Effector memory CD4-positive, alpha-beta T cell (primary cell): Measurements from ENCODE around the gene PTPRU.

Experiments
- DNase-seq, 3 donors: peaks; one replicate each; pipeline ENCODE4 v3.0.0-alpha.2; 2020
- H3K27ac ChIP-seq: 2 replicates; pipeline ENCODE4 v1.7.0; 2013; ENCODE audit warnings: mild to moderate bottlenecking, low read length, moderate library complexity; ENCODE audit not compliant: insufficient read depth, poor library complexity, severe bottlenecking
- H3K27me3 ChIP-seq: replicated peaks from 2 replicates; pipeline ENCODE4 v1.7.0; 2013; ENCODE audit warnings: mild to moderate bottlenecking, low read length; ENCODE audit not compliant: insufficient read depth, control insufficient read depth, poor library complexity, severe bottlenecking
- H3K36me3 ChIP-seq: 2 replicates; pipeline ENCODE4 v1.7.0; 2013; ENCODE audit warnings: mild to moderate bottlenecking, low read length, moderate library complexity; ENCODE audit not compliant: control insufficient read depth, insufficient read depth
- H3K4me1 ChIP-seq: 2 replicates; pipeline ENCODE4 v1.7.0; 2013; ENCODE audit warnings: low read length, mild to moderate bottlenecking; ENCODE audit not compliant: control insufficient read depth, insufficient read depth, poor library complexity, severe bottlenecking
- H3K4me3 ChIP-seq: 2 replicates; pipeline ENCODE4 v1.7.0; 2013; ENCODE audit warnings: low read length, low read depth, mild to moderate bottlenecking; ENCODE audit not compliant: insufficient read depth, poor library complexity, severe bottlenecking
- H3K9me3 ChIP-seq: 2 replicates; pipeline ENCODE4 v1.7.0; 2013; ENCODE audit warnings: mild to moderate bottlenecking, low read length, moderate library complexity; ENCODE audit not compliant: control insufficient read depth

PTPRU gene

GRCh38 chr1:29327223-29327935, 91.1 kb downstream of the PTPRU start:
- Histone ChIP-seq H3K4me1 (no peaks in the 10 kb centered on the region), H3K9me3 (no peaks in the 10 kb centered on the region), H3K27ac (no peak overlapping the region), H3K4me3 (no peak overlapping the region), H3K36me3 (no peaks in the 10 kb centered on the region), H3K27me3 (no peaks in the 10 kb centered on the region)
- no peak for DNase-seq

DNA sequence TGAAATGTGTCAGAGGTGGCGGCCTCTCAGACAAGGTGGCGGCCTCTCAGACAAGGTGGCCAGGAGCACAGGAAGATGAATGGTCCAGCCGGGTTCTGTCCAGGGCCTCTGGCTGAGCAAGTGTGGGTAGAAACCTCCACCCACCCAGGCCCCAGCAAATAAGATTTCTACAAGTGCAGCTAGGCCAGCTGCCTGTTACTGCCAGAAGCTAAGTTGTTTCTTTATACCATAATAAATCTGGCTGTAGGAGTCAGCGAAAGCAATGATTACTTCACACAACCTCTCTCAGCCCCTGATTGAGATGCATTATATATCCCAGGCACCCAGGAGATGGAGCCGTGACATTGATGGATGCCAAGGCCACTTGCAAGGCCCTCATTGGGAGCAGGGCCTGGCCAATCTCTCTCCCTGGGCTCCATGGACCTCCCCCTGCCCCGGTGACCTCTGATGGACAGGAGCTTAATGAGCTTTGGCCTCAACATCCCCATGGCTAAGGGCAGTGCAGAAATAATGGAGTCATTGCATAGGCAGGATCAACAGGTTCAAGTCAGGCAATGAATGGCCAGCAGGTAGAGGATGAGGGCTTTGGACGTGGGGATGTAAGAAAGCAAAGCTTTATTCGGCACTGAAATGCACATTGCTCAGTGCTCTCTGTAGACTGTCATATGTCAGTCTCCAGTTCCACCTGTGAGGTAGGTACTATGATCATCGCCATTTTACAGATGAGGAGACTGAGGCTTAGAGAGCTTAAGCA, 92.9 kb downstream of the PTPRU start:
- DNase-seq: no peak
- H3K27ac ChIP-seq: no peak overlapping the region
- H3K9me3 ChIP-seq: no peaks in the 10 kb centered on the region
- H3K4me1 ChIP-seq: no peaks in the 10 kb centered on the region
- no peaks in the 10 kb centered on the region for H3K27me3 ChIP-seq
- no peaks in the 10 kb centered on the region for H3K36me3 ChIP-seq
- H3K4me3 ChIP-seq: no peak overlapping the region

DNA sequence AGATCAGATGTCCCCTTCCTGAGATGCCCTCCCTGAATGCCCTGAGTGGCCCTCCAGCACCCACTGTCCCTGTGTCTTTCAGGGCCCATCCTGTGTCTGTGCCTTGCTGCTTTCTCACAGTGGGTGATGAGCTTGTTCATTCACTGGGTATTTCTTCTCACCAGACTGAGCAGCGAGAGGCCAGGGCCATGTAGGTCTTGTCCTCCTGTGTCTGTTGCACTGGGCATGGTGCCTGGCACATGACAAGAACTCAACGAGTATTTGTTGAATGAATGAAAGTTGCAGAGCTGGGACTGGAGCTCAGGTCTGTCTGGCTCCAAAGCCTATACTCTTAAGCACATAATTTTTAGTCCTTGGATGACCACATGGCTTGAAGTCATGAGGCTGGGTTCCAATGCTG, 93.8 kb downstream of the PTPRU start:
- Histone ChIP-seq H3K27ac (no peak overlapping the region), H3K4me3 (no peak overlapping the region), H3K4me1 (no peaks in the 10 kb centered on the region), H3K9me3 (no peaks in the 10 kb centered on the region), H3K36me3 (no peaks in the 10 kb centered on the region), H3K27me3 (no peaks in the 10 kb centered on the region)
- no peak for DNase-seq

DNA sequence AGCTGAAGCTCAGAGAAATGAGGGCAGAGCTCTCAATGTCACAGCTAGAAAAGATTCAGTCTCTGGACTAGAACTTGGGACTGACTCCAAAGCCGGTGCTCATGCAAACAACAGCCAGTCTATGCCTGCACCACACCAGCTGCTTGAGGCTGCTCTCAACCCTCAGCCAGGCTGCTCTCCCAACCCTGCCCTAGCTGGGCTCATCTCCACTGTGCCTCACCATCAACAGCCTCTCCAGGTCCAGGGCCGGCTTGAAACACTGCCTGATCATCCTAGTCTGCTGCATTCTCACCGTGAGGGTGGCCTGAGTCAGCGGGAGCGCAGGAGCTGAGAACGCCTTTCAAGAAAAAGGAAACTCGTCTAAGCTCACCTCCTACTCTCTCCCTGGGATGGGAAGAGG, 94.5 kb downstream of the PTPRU start:
- no peak for DNase-seq
- H3K4me1 ChIP-seq: no peaks in the 10 kb centered on the region

DNA sequence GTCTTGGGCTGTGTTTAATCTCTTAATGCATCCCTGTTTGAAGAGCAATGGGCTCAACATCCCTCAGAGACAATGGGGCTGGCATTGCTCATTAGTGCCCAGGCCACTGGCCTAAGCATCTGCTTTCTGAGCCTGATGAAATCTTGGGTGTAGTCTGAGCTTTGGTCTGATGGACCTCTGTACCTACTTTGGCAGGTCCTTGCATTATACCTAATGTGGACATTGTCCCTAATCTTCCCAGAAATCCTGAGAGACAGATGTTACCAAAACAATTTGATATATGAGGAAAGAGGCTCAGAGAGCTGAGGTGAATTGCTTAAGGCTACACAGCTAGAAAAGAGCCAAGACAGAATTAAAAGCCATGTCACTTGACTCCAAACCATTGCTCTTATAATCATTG, 95.0 kb downstream of the PTPRU start:
- no peak for DNase-seq
- Histone ChIP-seq H3K27ac (no peak overlapping the region), H3K4me1 (no peaks in the 10 kb centered on the region), H3K9me3 (no peaks in the 10 kb centered on the region), H3K36me3 (no peaks in the 10 kb centered on the region), H3K27me3 (no peaks in the 10 kb centered on the region), H3K4me3 (no peak overlapping the region)

More for the DNA sequence above, 94.5 kb downstream of the PTPRU start:
- Histone ChIP-seq H3K27ac (no peak overlapping the region), H3K36me3 (no peaks in the 10 kb centered on the region), H3K4me3 (no peak overlapping the region), H3K9me3 (no peaks in the 10 kb centered on the region), H3K27me3 (no peaks in the 10 kb centered on the region)

DNA sequence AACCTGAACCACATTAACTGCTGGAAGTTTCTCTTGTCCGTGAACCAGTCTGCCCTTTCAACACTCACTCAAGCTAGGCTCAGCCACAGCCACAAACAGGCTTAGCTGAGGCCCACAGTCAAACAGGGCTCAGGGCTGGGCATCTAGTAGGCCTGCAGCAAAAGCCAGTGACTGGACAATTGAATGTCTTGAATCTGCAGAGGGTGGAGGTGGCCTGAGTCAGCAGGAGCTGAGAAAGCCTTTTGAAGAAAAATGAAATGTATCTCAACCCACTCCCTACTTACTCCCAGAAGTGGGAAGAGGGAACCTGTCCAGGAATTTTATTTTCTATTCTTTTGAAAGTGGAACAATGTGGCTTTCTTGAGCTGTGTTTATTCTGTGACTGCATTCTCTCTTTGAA, 95.4 kb downstream of the PTPRU start:
- no peak for DNase-seq
- H3K9me3 ChIP-seq: no peaks in the 10 kb centered on the region
- no peak overlapping the region for H3K27ac ChIP-seq
- H3K4me1 ChIP-seq: no peaks in the 10 kb centered on the region
- H3K4me3 ChIP-seq: no peak overlapping the region
- H3K36me3 ChIP-seq: no peaks in the 10 kb centered on the region
- no peaks in the 10 kb centered on the region for H3K27me3 ChIP-seq

GRCh38 chr1:29332204-29332603, 95.9 kb downstream of the PTPRU start:
- H3K27ac ChIP-seq: no peak overlapping the region
- DNase-seq: no peak

DNA sequence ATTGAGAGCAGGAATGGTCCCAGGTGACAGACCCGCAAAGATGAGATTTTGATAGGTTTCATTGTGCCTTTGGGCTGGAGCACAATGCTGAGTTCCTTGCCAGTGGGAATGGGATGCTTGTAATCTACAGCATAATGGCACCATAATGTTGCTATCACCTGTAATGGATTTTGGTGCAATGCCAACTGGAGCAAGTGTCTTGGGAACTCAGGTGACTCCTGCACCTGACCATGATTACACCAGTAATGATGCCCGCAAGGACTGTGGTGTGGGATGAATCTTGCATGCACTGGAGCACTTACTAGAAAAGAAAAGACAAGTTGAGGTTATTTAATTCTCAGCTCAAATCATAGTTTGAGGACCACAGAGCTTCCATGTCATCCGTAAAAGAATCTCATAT, 96.7 kb downstream of the PTPRU start:
- no peak overlapping the region for H3K27ac ChIP-seq

More at GRCh38 chr1:29332204-29332603, 95.9 kb downstream of the PTPRU start:
- Histone ChIP-seq H3K4me1 (no peaks in the 10 kb centered on the region), H3K9me3 (no peaks in the 10 kb centered on the region), H3K4me3 (no peak overlapping the region), H3K27me3 (no peaks in the 10 kb centered on the region), H3K36me3 (no peaks in the 10 kb centered on the region)

GRCh38 chr1:29335573-29335972, 99.3 kb downstream of the PTPRU start:
- no peaks in the 10 kb centered on the region for H3K36me3 ChIP-seq
- no peaks in the 10 kb centered on the region for H3K27me3 ChIP-seq
- H3K4me3 ChIP-seq: no peak overlapping the region

More for the DNA sequence above, 96.7 kb downstream of the PTPRU start:
- Histone ChIP-seq H3K4me1 (no peaks in the 10 kb centered on the region), H3K9me3 (no peaks in the 10 kb centered on the region), H3K4me3 (no peak overlapping the region), H3K36me3 (no peaks in the 10 kb centered on the region), H3K27me3 (no peaks in the 10 kb centered on the region)
- DNase-seq: no peak

GRCh38 chr1:29338908-29339575, 102.7 kb downstream of the PTPRU start:
- H3K9me3 ChIP-seq: no peaks in the 10 kb centered on the region
- no peak overlapping the region for H3K4me3 ChIP-seq
- no peak for DNase-seq
- no peaks in the 10 kb centered on the region for H3K27me3 ChIP-seq
- H3K4me1 ChIP-seq: no peaks in the 10 kb centered on the region
- no peaks in the 10 kb centered on the region for H3K36me3 ChIP-seq
- H3K27ac ChIP-seq: no peak overlapping the region

More at GRCh38 chr1:29335573-29335972, 99.3 kb downstream of the PTPRU start:
- Histone ChIP-seq H3K9me3 (no peaks in the 10 kb centered on the region), H3K4me1 (no peaks in the 10 kb centered on the region), H3K27ac (no peak overlapping the region)
- no peak for DNase-seq
